Mucosa of rectum (tissue), 2 donors: ENCODE results near the gene DNM3.
A peak's percentile ranks its signal among the peaks of the same experiment; 100 is the strongest.

Source experiments
- H3K27ac ChIP-seq, 2 donors: one replicate each; pipeline ENCODE4 v1.7.0; 2013; ENCODE audit warnings: inconsistent platforms in 2 of 2, low read depth in 2 of 2, low read length in 2 of 2
- H3K27me3 ChIP-seq, 2 donors: one replicate each; pipeline ENCODE4 v1.7.0; 2013; ENCODE audit warnings: low read length in 2 of 2; ENCODE audit not compliant: control insufficient read depth in 2 of 2, insufficient read depth in 2 of 2
- H3K36me3 ChIP-seq, 2 donors: one replicate each; pipeline ENCODE4 v1.7.0; 2013; ENCODE audit warnings: low read length in 2 of 2; ENCODE audit not compliant: control insufficient read depth in 2 of 2, insufficient read depth in 2 of 2
- H3K4me1 ChIP-seq, 2 donors: one replicate each; pipeline ENCODE4 v1.7.0; 2013; ENCODE audit warnings: low read length in 2 of 2, mild to moderate bottlenecking in 1 of 2; ENCODE audit not compliant: control insufficient read depth in 2 of 2, insufficient read depth in 2 of 2
- H3K4me3 ChIP-seq, 2 donors: one replicate each; pipeline ENCODE4 v1.7.0; 2013; ENCODE audit warnings: low read length in 2 of 2
- H3K9ac ChIP-seq, 2 donors: one replicate each; pipeline ENCODE4 v1.7.0; 2013; ENCODE audit warnings: low read length in 2 of 2, low read depth in 1 of 2, mild to moderate bottlenecking in 1 of 2
- H3K9me3 ChIP-seq, 2 donors: one replicate each; pipeline ENCODE4 v1.7.0; 2013; ENCODE audit warnings: low read length in 2 of 2; ENCODE audit not compliant: control insufficient read depth in 2 of 2
- donor health status: healthy.
- donor health status: Normal muscosa, but diverticular disease.

Gene DNM3

DNA sequence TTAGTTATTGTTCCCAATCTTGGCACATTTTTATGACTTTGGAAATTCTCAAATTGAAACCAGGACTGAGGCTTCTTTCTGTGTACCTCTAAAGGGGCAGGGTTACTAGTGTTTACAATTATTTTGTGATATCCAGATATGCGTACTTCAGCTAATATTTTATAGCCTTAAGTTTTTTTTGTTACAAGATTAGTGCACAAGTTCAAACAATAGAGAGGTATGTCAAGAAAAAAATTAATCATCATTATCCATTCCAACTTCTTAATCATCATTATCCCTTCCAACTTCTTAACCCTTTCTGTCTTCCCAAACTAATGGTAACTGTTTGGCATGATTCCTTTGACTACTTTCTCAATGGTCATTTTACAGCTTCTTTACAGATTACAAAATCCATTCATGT, 306.2 kb downstream of the DNM3 start:
- no peak overlapping the region for H3K27ac ChIP-seq
- no peaks in the 10 kb centered on the region for H3K27me3 ChIP-seq
- H3K4me1 ChIP-seq: no peaks in the 10 kb centered on the region
- H3K4me3 ChIP-seq: no peak overlapping the region
- H3K9me3 ChIP-seq: no peaks in the 10 kb centered on the region
- no peaks in the 10 kb centered on the region for H3K36me3 ChIP-seq
- H3K9ac ChIP-seq: no peak overlapping the region

GRCh38 chr1:172148213-172148612, 306.9 kb downstream of the DNM3 start:
- Histone ChIP-seq H3K4me1 (no peaks in the 10 kb centered on the region), H3K9ac (no peak overlapping the region), H3K27ac (no peak overlapping the region), H3K9me3 (no peaks in the 10 kb centered on the region), H3K4me3 (no peak overlapping the region), H3K27me3 (no peaks in the 10 kb centered on the region), H3K36me3 (no peaks in the 10 kb centered on the region)

DNA sequence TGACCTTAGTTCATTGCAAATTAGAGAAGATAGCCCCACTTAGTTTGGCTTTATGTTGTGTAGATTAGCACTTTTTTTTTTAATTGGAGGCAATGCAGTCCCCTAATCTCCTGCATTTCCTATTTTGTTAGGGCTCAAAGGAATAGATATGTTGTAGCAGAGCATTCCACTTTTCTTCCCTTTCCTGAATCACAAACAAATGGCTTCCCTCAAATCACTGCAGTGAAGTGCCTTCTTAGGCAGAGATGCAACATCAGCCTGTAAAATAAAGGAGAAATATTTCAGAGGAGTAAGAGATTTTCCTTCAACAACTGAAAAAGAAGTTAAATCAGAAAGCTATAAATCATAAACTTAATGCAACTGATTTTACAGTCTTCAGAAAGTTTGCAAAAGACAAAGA, 307.4 kb downstream of the DNM3 start:
- H3K4me1 ChIP-seq: no peaks in the 10 kb centered on the region
- H3K9ac ChIP-seq: no peak overlapping the region
- H3K4me3 ChIP-seq: no peak overlapping the region
- no peaks in the 10 kb centered on the region for H3K27me3 ChIP-seq
- H3K36me3 ChIP-seq: no peaks in the 10 kb centered on the region
- H3K9me3 ChIP-seq: no peaks in the 10 kb centered on the region
- H3K27ac ChIP-seq: no peak overlapping the region

DNA sequence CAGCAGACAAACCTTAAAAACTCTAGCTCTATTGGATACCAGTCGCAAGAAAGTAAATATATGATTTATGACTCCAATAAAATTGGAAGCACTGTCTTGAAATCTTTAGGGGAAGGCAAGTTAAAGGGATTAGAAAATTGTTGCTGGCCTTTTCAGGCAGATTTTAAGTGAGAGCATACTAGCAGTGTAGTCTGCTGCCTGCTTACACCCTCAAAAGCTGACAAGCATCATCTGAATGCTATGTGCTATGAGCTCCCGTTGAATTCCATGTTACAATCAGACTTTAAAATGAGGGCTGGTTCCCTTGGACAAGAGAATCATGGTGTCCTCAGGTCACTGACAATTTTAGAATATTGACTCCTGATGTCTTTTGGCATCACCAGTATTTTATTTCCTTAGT, 308.0 kb downstream of the DNM3 start:
- no peaks in the 10 kb centered on the region for H3K27me3 ChIP-seq
- no peak overlapping the region for H3K4me3 ChIP-seq
- H3K4me1 ChIP-seq: no peaks in the 10 kb centered on the region
- H3K9me3 ChIP-seq: no peaks in the 10 kb centered on the region
- H3K9ac ChIP-seq: no peak overlapping the region
- no peak overlapping the region for H3K27ac ChIP-seq
- H3K36me3 ChIP-seq: no peaks in the 10 kb centered on the region

DNA sequence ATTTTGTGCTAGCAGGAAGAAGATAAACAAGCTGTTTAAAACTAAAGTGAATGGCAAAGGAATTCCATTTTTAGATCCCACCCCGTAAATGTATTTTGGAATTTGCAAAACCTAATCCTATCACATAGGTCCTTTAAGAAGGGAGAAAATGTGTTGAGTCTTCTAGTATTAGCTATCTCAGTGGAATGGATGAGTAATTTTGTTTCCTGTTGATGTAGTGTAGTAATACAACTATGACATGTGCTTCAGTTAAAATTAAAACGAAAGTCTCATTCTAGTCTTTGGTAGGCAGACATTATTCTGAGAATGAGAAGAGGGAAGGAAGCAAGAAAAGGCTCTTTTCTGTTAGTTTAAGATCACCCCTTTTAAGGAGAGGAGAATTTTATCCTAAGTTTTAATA, 313.3 kb downstream of the DNM3 start:
- Histone ChIP-seq H3K9ac (no peak overlapping the region), H3K27me3 (no peaks in the 10 kb centered on the region), H3K36me3 (no peaks in the 10 kb centered on the region), H3K4me3 (no peak overlapping the region), H3K4me1 (no peaks in the 10 kb centered on the region), H3K27ac (no peak overlapping the region), H3K9me3 (no peaks in the 10 kb centered on the region)

- Histone ChIP-seq H3K9me3 (no peaks in the 10 kb centered on the region), H3K27ac (no peak overlapping the region), H3K9ac (no peak overlapping the region), H3K4me3 (no peak overlapping the region), H3K36me3 (no peaks in the 10 kb centered on the region), H3K4me1 (no peaks in the 10 kb centered on the region), H3K27me3 (no peaks in the 10 kb centered on the region)
These were observed 314.5 kb downstream of the DNM3 start for GRCh38 chr1:172155766-172156165.

DNA sequence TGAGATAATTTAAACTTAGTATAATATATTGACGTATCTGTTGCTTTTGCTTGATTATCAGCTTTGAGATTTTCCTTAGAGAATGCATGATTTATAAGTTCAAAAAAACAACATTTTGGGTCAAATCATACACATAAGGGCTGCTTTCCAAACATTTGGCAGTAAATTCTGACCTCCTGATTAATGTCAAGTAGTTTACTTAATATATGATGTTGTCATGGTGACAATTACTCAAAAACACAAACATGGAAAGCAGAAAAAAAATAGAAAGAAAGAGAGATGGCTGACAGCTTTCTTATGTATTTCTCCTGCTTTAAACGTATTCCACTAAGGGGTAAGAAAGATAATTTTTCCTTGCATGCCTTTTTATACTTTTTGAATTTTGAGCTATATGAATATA, 320.9 kb downstream of the DNM3 start:
- Histone ChIP-seq H3K9ac (no peak overlapping the region), H3K9me3 (no peaks in the 10 kb centered on the region), H3K4me1 (peaks cover 0 to 3% of the 10 kb centered on the region in 2 donors), H3K27me3 (no peaks in the 10 kb centered on the region), H3K36me3 (no peaks in the 10 kb centered on the region), H3K4me3 (no peak overlapping the region), H3K27ac (no peak overlapping the region)

DNA sequence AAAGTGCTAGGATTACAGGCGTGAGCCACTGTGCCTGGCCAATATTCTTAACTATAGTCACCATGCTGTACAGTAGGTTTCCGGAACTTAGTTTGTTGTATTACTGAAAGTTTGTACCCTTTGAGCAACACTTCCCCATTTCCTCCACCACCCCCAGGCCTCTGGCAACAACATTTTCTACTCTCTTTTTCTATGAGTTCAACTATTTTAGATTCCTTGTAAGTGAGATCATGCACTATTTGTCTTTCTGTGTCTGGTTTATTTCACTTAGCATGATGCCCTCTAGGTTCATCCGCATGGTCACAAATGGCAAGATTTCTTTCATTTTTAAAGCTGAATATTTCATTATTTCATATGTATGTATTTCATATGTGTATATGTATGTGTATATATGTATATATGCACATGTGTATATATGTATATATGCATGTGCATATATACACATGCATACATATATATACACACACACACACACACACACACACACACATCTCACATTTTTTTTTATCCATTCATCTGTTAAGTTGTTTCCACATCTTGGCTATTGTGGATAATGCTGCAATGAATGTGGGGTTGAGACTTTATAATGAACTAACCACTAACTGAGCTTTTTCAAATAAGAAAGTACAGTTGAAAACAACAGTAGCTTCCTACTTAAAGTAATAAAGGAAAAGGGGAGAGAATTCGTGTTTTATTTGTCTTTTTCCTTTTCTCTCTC, 322.4 kb downstream of the DNM3 start:
- H3K36me3 ChIP-seq: no peaks in the 10 kb centered on the region
- no peak overlapping the region for H3K9ac ChIP-seq
- H3K27me3 ChIP-seq: no peaks in the 10 kb centered on the region
- H3K4me1 ChIP-seq: peaks cover 2 to 6% of the 10 kb centered on the region in 2 donors
- H3K4me3 ChIP-seq: no peak overlapping the region
- no peaks in the 10 kb centered on the region for H3K9me3 ChIP-seq
- no peak overlapping the region for H3K27ac ChIP-seq

DNA sequence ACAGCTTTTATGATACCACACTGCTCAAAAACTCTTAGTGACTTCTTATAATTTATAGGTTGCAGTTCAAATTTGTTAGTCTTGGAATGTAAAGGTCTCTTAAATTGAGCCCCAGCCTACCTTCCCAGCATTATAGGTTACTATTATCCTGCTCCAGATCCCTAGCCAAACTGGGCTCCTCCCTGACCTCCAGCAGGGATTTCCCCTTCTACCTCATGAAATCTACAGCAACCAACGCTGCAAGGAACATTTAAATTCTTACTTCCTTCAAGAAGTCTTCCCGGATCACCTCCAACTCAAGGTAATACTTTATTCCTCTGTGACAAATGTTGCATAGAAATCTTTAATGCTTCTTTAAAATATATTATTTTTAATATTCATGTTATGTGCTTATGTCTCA, 324.1 kb downstream of the DNM3 start:
- Histone ChIP-seq H3K36me3 (no peaks in the 10 kb centered on the region), H3K27me3 (no peaks in the 10 kb centered on the region), H3K4me3 (no peak overlapping the region), H3K9me3 (no peaks in the 10 kb centered on the region), H3K4me1 (peaks cover 2 to 6% of the 10 kb centered on the region in 2 donors), H3K9ac (no peak overlapping the region), H3K27ac (no peak overlapping the region)

DNA sequence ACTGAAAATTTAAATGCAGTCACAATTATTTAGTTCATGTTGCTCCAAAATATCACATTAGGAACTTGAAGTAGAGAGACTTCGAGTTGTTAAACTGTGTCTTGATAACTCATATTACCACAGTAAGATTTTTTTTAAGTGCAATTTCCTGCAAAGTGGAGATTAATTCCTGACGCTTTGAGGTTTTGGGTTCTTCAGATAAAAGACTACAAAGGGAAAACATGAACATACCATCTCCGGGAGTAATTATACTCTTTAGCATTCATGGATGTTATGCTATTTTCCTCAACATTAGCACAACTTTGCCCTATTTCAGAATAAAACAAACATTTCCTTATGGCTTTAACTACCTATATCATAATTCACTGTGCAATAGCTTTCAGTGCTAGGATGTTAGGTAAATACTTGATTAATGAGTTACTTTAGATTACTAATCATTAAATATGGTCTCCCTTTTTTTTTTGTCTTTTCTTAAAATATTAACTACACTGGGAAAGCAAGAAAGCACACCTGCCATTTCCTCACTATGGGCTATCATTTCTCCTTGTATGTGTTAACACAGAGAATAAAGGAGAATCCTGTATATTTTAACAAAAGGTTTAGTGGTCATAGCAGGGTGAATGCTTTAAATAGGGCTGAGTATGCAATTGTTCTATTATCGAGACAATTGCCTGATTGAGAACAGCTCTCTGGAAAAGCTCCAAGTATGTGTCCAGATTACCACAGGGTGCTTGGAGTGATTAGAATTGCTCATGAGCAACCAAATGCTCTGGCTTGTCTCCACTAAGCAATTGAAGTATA, 326.7 kb downstream of the DNM3 start:
- Histone ChIP-seq H3K4me3 (no peak overlapping the region), H3K36me3 (no peaks in the 10 kb centered on the region), H3K9me3 (no peaks in the 10 kb centered on the region), H3K4me1 (peaks cover 2 to 6% of the 10 kb centered on the region in 2 donors), H3K27ac (peak overlapping the region in 1 of 2 donors; percentile 12), H3K27me3 (no peaks in the 10 kb centered on the region), H3K9ac (no peak overlapping the region)
